Hepatocyte (in vitro differentiated cells): Measurements from ENCODE around the gene CASP2.

Experiments used
- EZH2phosphoT487 ChIP-seq: fragments of 200-600 bp; sonication (generic); IDR thresholded peaks from one replicate; pipeline ENCODE4 v1.6.1; 2018; ENCODE audit warnings: antibody characterized with exemption, mild to moderate bottlenecking, low read depth, moderate library complexity; ENCODE audit not compliant: unreplicated experiment, severe bottlenecking
- TF ChIP-seq, protein P1 (sequence below): fragments of 200-600 bp; sonication (generic); IDR thresholded peaks from 2 replicates; pipeline ENCODE4 v1.5.1; 2016; ENCODE audit warnings: antibody characterized with exemption, mild to moderate bottlenecking; ENCODE audit not compliant: poor library complexity

DNA sequence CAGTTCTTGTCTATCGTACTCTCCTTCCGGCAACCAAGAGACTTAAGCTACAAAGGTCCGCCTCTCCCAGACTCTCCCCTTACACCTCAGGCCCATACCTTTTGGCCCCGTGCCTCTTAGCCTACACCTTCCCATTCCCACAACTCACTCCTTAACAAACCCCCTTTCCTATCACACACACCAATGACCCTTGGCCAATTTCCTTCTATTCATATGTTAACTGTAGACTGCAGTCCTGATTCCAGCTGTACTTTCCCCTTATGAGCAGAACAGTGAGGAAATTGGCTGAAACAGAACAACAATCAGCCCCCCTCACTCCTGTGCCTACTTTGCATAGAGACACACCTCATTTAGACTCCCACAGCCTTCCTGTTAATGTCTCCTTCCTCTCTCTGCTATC is 4.8 kb upstream of the CASP2 start:
- TF ChIP-seq, protein P1, sequence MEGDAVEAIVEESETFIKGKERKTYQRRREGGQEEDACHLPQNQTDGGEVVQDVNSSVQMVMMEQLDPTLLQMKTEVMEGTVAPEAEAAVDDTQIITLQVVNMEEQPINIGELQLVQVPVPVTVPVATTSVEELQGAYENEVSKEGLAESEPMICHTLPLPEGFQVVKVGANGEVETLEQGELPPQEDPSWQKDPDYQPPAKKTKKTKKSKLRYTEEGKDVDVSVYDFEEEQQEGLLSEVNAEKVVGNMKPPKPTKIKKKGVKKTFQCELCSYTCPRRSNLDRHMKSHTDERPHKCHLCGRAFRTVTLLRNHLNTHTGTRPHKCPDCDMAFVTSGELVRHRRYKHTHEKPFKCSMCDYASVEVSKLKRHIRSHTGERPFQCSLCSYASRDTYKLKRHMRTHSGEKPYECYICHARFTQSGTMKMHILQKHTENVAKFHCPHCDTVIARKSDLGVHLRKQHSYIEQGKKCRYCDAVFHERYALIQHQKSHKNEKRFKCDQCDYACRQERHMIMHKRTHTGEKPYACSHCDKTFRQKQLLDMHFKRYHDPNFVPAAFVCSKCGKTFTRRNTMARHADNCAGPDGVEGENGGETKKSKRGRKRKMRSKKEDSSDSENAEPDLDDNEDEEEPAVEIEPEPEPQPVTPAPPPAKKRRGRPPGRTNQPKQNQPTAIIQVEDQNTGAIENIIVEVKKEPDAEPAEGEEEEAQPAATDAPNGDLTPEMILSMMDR = no peak
- TF ChIP-seq EZH2phosphoT487 = no peak
